ENCODE measurements around the gene LAMA3. TPM values are rescaled to one million over a fixed set of nuclear protein-coding genes. Genes with fewer than 3 reads are reported as not detected.

LAMA3 gene
- total and polyA plus RNA-seq, 2 of the 13 experiments (the other 11 are each of a cell fraction or from before 2014, with no cell fraction given) = 0.45 to 2.2 TPM

DNA sequence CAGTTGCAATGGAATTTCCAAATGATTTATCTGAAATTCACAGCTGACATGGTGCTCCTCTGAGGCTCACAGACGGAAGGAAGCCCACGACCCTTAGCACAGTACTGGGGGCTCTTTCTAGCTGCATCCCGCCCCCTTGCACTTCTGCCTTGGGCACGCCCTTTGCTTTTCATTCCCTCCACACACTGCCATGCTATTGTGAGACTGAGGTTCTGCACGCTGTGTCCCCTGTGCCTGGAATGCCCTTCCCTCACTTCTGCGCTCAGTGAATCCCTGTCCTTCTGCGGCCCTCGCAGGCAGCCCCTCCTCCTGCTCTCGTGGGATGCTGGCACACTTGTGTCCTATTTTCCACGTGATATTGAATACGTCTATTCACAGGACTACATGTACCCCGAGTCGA, 189.9 kb downstream of the LAMA3 start (continued):
- TF ChIP-seq, protein P1, sequence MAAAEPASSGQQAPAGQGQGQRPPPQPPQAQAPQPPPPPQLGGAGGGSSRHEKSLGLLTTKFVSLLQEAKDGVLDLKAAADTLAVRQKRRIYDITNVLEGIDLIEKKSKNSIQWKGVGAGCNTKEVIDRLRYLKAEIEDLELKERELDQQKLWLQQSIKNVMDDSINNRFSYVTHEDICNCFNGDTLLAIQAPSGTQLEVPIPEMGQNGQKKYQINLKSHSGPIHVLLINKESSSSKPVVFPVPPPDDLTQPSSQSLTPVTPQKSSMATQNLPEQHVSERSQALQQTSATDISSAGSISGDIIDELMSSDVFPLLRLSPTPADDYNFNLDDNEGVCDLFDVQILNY (CRISPR knock-in tag; conservative IDR thresholded peaks at IDR 0.05) = no peak
- TF ChIP-seq, protein P2, sequence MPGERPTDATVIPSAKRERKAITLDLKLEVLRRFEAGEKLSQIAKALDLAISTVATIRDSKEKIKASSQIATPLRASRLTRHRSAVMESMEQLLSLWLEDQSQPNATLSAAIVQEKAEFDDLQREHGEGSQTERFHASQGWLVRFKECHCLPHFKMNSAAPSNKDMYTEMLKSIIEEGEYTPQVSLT (CRISPR knock-in tag; IDR thresholded peaks at IDR 0.05; ENCODE audit: borderline replicate concordance, low read depth) = no peak
- TF ChIP-seq ZNF605 (CRISPR knock-in tag; IDR thresholded peaks at IDR 0.05) (no peak), SAP130 (CRISPR knock-in tag; IDR thresholded peaks at IDR 0.05; ENCODE audit: low read depth) (no peak), ZNF552 (CRISPR knock-in tag; IDR thresholded peaks at IDR 0.05; ENCODE audit: borderline replicate concordance) (no peak)

DNA sequence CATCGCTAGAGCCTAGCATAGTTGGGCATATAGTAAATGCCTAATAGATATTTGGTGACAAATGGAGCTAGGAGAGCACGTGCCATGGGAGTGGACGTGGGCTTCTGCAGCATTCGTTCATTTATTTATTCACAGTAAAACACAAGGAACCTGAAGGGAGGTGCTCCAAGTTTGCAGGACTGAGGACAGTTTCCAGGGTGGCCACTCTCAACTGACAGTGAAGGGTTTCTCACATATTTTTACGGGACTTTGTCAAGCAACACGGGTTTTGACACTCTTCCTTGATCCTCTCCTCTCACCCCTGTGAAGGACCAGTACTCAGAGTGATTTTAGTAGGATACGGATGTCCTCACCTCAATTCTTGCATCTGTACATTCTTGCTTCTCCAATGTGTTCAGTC, 190.3 kb downstream of the LAMA3 start:
- DNase-seq (ENCODE audit: low spot score) (no peak), ATAC-seq (no peak), FAIRE-seq (no peak)
- WGBS (ENCODE audit: low lambda C conversion rate) = 86% methylated on average over 7 of the region's 7 CpGs
- H3K36me3 ChIP-seq (replicated peaks in 1 of 2; ENCODE audit: control insufficient read depth in 1 of 2, insufficient read depth in 2 of 2, low read length in 2 of 2) = no peaks in the 10 kb centered on the region
- CTCF ChIA-PET (ENCODE audit: low intra/inter-chr PET ratio, low total read pairs) = no interaction called here
- H2AFZ ChIP-seq (ENCODE audit: low read length) = no peak overlapping the region
- H3K4me1 ChIP-seq (ENCODE audit: insufficient read depth, low read length) = peaks cover 32% of the 10 kb centered on the region
- H3K4me3 ChIP-seq (replicated peaks in 1 of 3; ENCODE audit: insufficient read depth in 1 of 3, low read depth in 2 of 3, low read length in 3 of 3) = no peak overlapping the region
- H3K27me3 ChIP-seq (ENCODE audit: control insufficient read depth in 1 of 2, insufficient read depth in 2 of 2, low read length in 2 of 2) = no peaks in the 10 kb centered on the region
- intact Hi-C loops (cut with micrococcal nuclease; ENCODE audit: unreplicated experiment) = no loop called here
- H3K9ac ChIP-seq (ENCODE audit: insufficient read depth, low read depth, low read length) = no peak overlapping the region
- H3K27ac ChIP-seq (ENCODE audit: extremely low read length, insufficient read depth, low read length) = no peak overlapping the region
- POLR2A ChIA-PET = no interaction called here
- no peaks in the 10 kb centered on the region for H3K79me2 ChIP-seq (ENCODE audit: insufficient read depth, low read length)
- no peaks in the 10 kb centered on the region for H3K9me3 ChIP-seq (ENCODE audit: low read length)
- H4K20me1 ChIP-seq (ENCODE audit: insufficient read depth, low read length) = no peaks in the 10 kb centered on the region
- H3K4me2 ChIP-seq (ENCODE audit: low read depth, low read length) = no peak overlapping the region
- TF ChIP-seq ZNF780A (CRISPR knock-in tag; IDR thresholded peaks at IDR 0.05) (no peak), EP300 (IDR thresholded peaks at IDR 0.05; ENCODE audit: low read depth in 2 of 2, low read length in 2 of 2) (no peak), EP300 (CRISPR knock-in tag; IDR thresholded peaks at IDR 0.05; ENCODE audit: borderline replicate concordance) (no peak), SRSF4 (IDR thresholded peaks at IDR 0.05; ENCODE audit: low read depth, low read length, poor library complexity, severe bottlenecking) (no peak), NAIF1 (CRISPR knock-in tag; IDR thresholded peaks at IDR 0.05; ENCODE audit: borderline replicate concordance) (no peak), ZKSCAN5 (CRISPR knock-in tag; IDR thresholded peaks at IDR 0.05) (no peak), SCMH1 (CRISPR knock-in tag; IDR thresholded peaks at IDR 0.05; ENCODE audit: borderline replicate concordance) (no peak), ZNF263 (CRISPR knock-in tag; IDR thresholded peaks at IDR 0.05) (no peak), AGO2 (optimal IDR thresholded peaks at IDR 0.05; ENCODE audit: low read depth, low read length) (no peak)
- TF ChIP-seq, protein P3, sequence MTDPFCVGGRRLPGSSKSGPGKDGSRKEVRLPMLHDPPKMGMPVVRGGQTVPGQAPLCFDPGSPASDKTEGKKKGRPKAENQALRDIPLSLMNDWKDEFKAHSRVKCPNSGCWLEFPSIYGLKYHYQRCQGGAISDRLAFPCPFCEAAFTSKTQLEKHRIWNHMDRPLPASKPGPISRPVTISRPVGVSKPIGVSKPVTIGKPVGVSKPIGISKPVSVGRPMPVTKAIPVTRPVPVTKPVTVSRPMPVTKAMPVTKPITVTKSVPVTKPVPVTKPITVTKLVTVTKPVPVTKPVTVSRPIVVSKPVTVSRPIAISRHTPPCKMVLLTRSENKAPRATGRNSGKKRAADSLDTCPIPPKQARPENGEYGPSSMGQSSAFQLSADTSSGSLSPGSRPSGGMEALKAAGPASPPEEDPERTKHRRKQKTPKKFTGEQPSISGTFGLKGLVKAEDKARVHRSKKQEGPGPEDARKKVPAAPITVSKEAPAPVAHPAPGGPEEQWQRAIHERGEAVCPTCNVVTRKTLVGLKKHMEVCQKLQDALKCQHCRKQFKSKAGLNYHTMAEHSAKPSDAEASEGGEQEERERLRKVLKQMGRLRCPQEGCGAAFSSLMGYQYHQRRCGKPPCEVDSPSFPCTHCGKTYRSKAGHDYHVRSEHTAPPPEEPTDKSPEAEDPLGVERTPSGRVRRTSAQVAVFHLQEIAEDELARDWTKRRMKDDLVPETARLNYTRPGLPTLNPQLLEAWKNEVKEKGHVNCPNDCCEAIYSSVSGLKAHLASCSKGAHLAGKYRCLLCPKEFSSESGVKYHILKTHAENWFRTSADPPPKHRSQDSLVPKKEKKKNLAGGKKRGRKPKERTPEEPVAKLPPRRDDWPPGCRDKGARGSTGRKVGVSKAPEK (CRISPR knock-in tag; IDR thresholded peaks at IDR 0.05; ENCODE audit: borderline replicate concordance) = no peak
- TF ChIP-seq, protein P4, sequence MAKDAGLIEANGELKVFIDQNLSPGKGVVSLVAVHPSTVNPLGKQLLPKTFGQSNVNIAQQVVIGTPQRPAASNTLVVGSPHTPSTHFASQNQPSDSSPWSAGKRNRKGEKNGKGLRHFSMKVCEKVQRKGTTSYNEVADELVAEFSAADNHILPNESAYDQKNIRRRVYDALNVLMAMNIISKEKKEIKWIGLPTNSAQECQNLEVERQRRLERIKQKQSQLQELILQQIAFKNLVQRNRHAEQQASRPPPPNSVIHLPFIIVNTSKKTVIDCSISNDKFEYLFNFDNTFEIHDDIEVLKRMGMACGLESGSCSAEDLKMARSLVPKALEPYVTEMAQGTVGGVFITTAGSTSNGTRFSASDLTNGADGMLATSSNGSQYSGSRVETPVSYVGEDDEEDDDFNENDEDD (CRISPR knock-in tag; IDR thresholded peaks at IDR 0.05; ENCODE audit: borderline replicate concordance) = no peak
- BruUV-seq (replicated peaks) = no TSS peak
- in situ Hi-C loops (cut with HindIII; ENCODE audit: extremely low pct_ligation_motif_present, low pct_unique_long_range_greater_than_20kb) = no loop called here
